Hepatocyte (in vitro differentiated cells): ENCODE measurements around the gene STEAP3.

Experiments used
- EZH2 ChIP-seq: fragments of 200-600 bp; sonication (generic); IDR thresholded peaks from 2 replicates; pipeline ENCODE4 v1.6.1; 2016; ENCODE audit warnings: antibody characterized with exemption, mild to moderate bottlenecking, borderline replicate concordance
- EZH2phosphoT487 ChIP-seq: fragments of 200-600 bp; sonication (generic); IDR thresholded peaks from one replicate; pipeline ENCODE4 v1.6.1; 2018; ENCODE audit warnings: antibody characterized with exemption, mild to moderate bottlenecking, low read depth, moderate library complexity; ENCODE audit not compliant: unreplicated experiment, severe bottlenecking
- TF ChIP-seq, protein P1 (sequence below): fragments of 200-600 bp; sonication (generic); IDR thresholded peaks from 2 replicates; pipeline ENCODE4 v1.5.1; 2016; ENCODE audit warnings: antibody characterized with exemption, mild to moderate bottlenecking; ENCODE audit not compliant: poor library complexity

DNA sequence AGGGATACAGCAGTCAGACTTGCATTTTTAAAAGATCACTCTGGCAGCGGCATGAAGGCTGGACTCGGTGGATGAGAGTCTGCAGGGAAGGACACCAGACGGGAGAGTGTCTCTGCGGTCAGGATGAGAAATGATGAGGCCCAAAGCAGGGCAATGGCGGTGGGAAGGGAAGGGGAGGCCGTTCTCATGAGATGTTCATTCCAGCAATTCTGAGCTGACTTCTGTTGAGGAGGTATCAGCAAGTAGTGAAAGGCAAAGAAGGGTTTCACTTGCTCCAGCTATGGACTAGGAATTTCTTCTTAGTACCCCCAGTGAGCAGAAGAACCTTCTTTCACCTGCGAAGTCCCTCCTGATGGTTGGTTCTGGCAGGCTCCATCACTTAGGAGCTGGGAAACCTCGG is 63.0 kb downstream of the STEAP3 start:
- TF ChIP-seq, protein P1, sequence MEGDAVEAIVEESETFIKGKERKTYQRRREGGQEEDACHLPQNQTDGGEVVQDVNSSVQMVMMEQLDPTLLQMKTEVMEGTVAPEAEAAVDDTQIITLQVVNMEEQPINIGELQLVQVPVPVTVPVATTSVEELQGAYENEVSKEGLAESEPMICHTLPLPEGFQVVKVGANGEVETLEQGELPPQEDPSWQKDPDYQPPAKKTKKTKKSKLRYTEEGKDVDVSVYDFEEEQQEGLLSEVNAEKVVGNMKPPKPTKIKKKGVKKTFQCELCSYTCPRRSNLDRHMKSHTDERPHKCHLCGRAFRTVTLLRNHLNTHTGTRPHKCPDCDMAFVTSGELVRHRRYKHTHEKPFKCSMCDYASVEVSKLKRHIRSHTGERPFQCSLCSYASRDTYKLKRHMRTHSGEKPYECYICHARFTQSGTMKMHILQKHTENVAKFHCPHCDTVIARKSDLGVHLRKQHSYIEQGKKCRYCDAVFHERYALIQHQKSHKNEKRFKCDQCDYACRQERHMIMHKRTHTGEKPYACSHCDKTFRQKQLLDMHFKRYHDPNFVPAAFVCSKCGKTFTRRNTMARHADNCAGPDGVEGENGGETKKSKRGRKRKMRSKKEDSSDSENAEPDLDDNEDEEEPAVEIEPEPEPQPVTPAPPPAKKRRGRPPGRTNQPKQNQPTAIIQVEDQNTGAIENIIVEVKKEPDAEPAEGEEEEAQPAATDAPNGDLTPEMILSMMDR: no peak
- TF ChIP-seq EZH2 (no peak), EZH2phosphoT487 (no peak)
